Activated CD4-positive, alpha-beta T cell treated with anti-CD3 and anti-CD28 coated beads, Interleukin-2, amount 50 U/mL, for 4 hours (primary cell): ENCODE results near the gene KCTD2.
"Not testable (repeated sequence)": the region's sequence is repeated elsewhere in the genome, so short reads cannot be mapped to it uniquely, and the experiment has no call there.

Experiments used
- DNase-seq, 2 experiments: peaks; one replicate each; pipeline ENCODE4 v3.0.0-alpha.2; 2020

The KCTD2 gene

GRCh38 chr17:75046407-75047289, at the start of gene KCTD2, which contains the start of gene ATP5PD:
KCTD2 (plus strand) TSS chr17:75047225; CDS start chr17:75047251, 26 bp downstream.
ATP5PD (minus strand) TSS chr17:75046969; CDS start chr17:75042650, 4,319 bp downstream.
- peak; percentile 90 to 92 for DNase-seq

- no peak for DNase-seq
These were observed 48.2 kb upstream of the KCTD2 start for GRCh38 chr17:74998783-74999182.

- no peak for DNase-seq
These were observed 47.5 kb upstream of the KCTD2 start for GRCh38 chr17:74999523-74999922.

- no peak for DNase-seq
These were observed 44.8 kb upstream of the KCTD2 start for GRCh38 chr17:75001915-75002843.

GRCh38 chr17:75003070-75003956, 43.7 kb upstream of the KCTD2 start:
- DNase-seq = no peak

- DNase-seq = no peak
These were observed 43.1 kb upstream of the KCTD2 start for GRCh38 chr17:75003957-75004355.

- no peak for DNase-seq
These were observed 42.7 kb upstream of the KCTD2 start for GRCh38 chr17:75004371-75004770.

- no peak for DNase-seq
These were observed 41.7 kb upstream of the KCTD2 start for GRCh38 chr17:75005291-75005690.

- not testable (repeated sequence) for DNase-seq
These were observed 40.9 kb upstream of the KCTD2 start for GRCh38 chr17:75006084-75006483.

- DNase-seq = no peak
These were observed 40.4 kb upstream of the KCTD2 start for GRCh38 chr17:75006653-75007052.

GRCh38 chr17:75008373-75008772, 38.7 kb upstream of the KCTD2 start:
- DNase-seq = no peak

- DNase-seq = no peak
These were observed 37.8 kb upstream of the KCTD2 start for GRCh38 chr17:75009139-75009724.

GRCh38 chr17:75010683-75011400, 36.2 kb upstream of the KCTD2 start:
- DNase-seq = no peak

- no peak for DNase-seq
These were observed 35.5 kb upstream of the KCTD2 start for GRCh38 chr17:75011401-75012095.

- no peak for DNase-seq
These were observed 35.0 kb upstream of the KCTD2 start for GRCh38 chr17:75012096-75012345.

- DNase-seq = peak; percentile 71
These were observed 34.5 kb upstream of the KCTD2 start, which contains the start of gene MRPL58 for GRCh38 chr17:75012346-75013091. MRPL58 (plus strand) TSS chr17:75012670; CDS start chr17:75012687, 17 bp downstream.

- DNase-seq = no peak
These were observed 33.9 kb upstream of the KCTD2 start for GRCh38 chr17:75013092-75013559.

GRCh38 chr17:75019146-75019545, 27.9 kb upstream of the KCTD2 start:
- no peak for DNase-seq

- DNase-seq = no peak
These were observed 27.3 kb upstream of the KCTD2 start for GRCh38 chr17:75019710-75020109.
